ENCODE measurements around the gene IL17C.

DNA sequence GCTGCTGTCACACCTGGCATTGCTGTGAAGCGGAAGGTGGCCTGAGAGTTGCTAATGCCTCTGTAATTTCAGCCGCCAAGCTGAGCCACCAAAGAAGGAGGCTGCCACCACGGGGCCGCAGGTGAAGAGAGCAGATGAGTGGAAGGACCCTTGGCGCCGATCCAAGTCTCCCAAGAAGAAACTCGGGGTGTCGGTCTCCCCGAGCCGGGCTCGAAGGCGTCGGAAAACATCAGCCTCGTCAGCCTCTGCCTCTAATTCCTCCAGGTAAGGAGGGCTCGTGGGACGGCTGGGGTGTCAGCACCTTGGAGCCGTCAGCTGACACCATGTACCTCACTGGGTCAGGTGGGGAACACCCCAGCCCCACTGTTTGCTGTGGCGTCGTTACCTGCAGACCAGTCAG, 16.2 kb upstream of the IL17C start:
- TF ChIP-seq CTCF (IDR thresholded peaks at IDR 0.05) (no peak), NFIC (IDR thresholded peaks at IDR 0.05; ENCODE audit: borderline replicate concordance) (no peak), EZH2phosphoT487 (IDR thresholded peaks at IDR 0.05; ENCODE audit: borderline replicate concordance, low read depth) (no peak), ZBTB33 (IDR thresholded peaks at IDR 0.05; ENCODE audit: borderline replicate concordance, low read depth) (no peak), JUND (IDR thresholded peaks at IDR 0.05) (no peak), MXI1 (IDR thresholded peaks at IDR 0.05; ENCODE audit: low read depth, low read length) (no peak), RCOR1 (IDR thresholded peaks at IDR 0.05; ENCODE audit: low read length) (no peak), FOXM1 (IDR thresholded peaks at IDR 0.05; ENCODE audit: low read depth) (no peak), RAD21 (IDR thresholded peaks at IDR 0.05; ENCODE audit: low read length) (no peak), GABPA (IDR thresholded peaks at IDR 0.05; ENCODE audit: low read depth) (no peak), POLR2AphosphoS5 (IDR thresholded peaks at IDR 0.05; ENCODE audit: low read depth, low read length) (no peak)
- TF ChIP-seq, protein P1, sequence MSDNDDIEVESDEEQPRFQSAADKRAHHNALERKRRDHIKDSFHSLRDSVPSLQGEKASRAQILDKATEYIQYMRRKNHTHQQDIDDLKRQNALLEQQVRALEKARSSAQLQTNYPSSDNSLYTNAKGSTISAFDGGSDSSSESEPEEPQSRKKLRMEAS (IDR thresholded peaks at IDR 0.05; ENCODE audit: low read depth) = no peak

Data from SK-N-SH (cell line).